ENCODE results near the gene S100A2. TPM values are rescaled to one million over a fixed set of nuclear protein-coding genes. Genes with fewer than 3 reads are reported as not detected.
"Not testable (repeated sequence)": the region's sequence is repeated elsewhere in the genome, so short reads cannot be mapped to it uniquely, and the experiment has no call there.

Gene S100A2
- total RNA-seq, 1 donor from 2014 or later: 0.40 TPM

- Mint-ChIP-seq H3K4me1 (peaks cover 6% of the 10 kb centered on the region), H3K4me3 (no peak overlapping the region), H3K27ac (no peak overlapping the region), H3K27me3 (peaks cover 29% of the 10 kb centered on the region), H3K9me3 (no peaks in the 10 kb centered on the region), H3K36me3 (ENCODE audit: low read depth) (no peaks in the 10 kb centered on the region)
- intact Hi-C loops (cut with micrococcal nuclease): no loop called here
- no peak for DNase-seq
These were observed 13.3 kb upstream of the S100A2 start for GRCh38 chr1:153578936-153579335.

- peaks cover 26% of the 10 kb centered on the region for H3K27me3 Mint-ChIP-seq
- H3K4me1 Mint-ChIP-seq: peaks cover 6% of the 10 kb centered on the region
- intact Hi-C loops (cut with micrococcal nuclease): no loop called here
- H3K4me3 Mint-ChIP-seq: no peak overlapping the region
- no peaks in the 10 kb centered on the region for H3K36me3 Mint-ChIP-seq (ENCODE audit: low read depth)
- no peaks in the 10 kb centered on the region for H3K9me3 Mint-ChIP-seq
- no peak for DNase-seq
- no peak overlapping the region for H3K27ac Mint-ChIP-seq
These were observed 12.8 kb upstream of the S100A2 start for GRCh38 chr1:153578490-153578889.

GRCh38 chr1:153577624-153578051 lies 12.0 kb upstream of the S100A2 start:
- intact Hi-C loops (cut with micrococcal nuclease): no loop called here
- DNase-seq: no peak
- Mint-ChIP-seq H3K4me1 (peaks cover 13% of the 10 kb centered on the region), H3K4me3 (no peak overlapping the region), H3K9me3 (no peaks in the 10 kb centered on the region), H3K27me3 (peaks cover 26% of the 10 kb centered on the region), H3K27ac (no peak overlapping the region), H3K36me3 (ENCODE audit: low read depth) (no peaks in the 10 kb centered on the region)

GRCh38 chr1:153577138-153577537 lies 11.5 kb upstream of the S100A2 start:
- H3K9me3 Mint-ChIP-seq: no peaks in the 10 kb centered on the region
- no peak overlapping the region for H3K4me3 Mint-ChIP-seq
- no peaks in the 10 kb centered on the region for H3K36me3 Mint-ChIP-seq (ENCODE audit: low read depth)
- intact Hi-C loops (cut with micrococcal nuclease): no loop called here
- DNase-seq: no peak
- peaks cover 26% of the 10 kb centered on the region for H3K27me3 Mint-ChIP-seq
- no peak overlapping the region for H3K27ac Mint-ChIP-seq
- H3K4me1 Mint-ChIP-seq: peaks cover 15% of the 10 kb centered on the region

DNA sequence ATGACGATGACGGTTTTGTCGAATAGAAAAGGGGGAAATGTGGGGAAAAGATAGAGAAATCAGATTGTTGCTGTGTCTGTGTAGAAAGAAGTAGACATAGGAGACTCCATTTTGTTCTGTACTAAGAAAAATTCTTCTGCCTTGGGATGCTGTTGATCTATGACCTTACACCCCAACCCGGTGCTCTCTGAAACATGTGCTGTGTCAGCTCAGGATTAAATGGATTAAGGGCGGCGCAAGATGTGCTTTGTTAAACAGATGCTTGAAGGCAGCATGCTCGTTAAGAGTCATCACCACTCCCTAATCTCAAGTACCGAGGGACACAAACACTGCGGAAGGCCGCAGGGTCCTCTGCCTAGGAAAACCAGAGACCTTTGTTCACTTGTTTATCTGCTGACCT lies 9.9 kb upstream of the S100A2 start:
- H3K36me3 Mint-ChIP-seq (ENCODE audit: low read depth); H3K4me3 Mint-ChIP-seq; H3K9me3 Mint-ChIP-seq; H3K27ac Mint-ChIP-seq; DNase-seq; intact Hi-C loops (cut with micrococcal nuclease): not testable (repeated sequence)
- H3K4me1 Mint-ChIP-seq: peaks cover 26% of the 10 kb centered on the region
- H3K27me3 Mint-ChIP-seq: peaks cover 26% of the 10 kb centered on the region

GRCh38 chr1:153575081-153575491 lies 9.4 kb upstream of the S100A2 start:
- Mint-ChIP-seq H3K27me3 (peaks cover 26% of the 10 kb centered on the region), H3K4me1 (peaks cover 27% of the 10 kb centered on the region)
- H3K9me3 Mint-ChIP-seq; DNase-seq; intact Hi-C loops (cut with micrococcal nuclease); H3K27ac Mint-ChIP-seq; H3K4me3 Mint-ChIP-seq; H3K36me3 Mint-ChIP-seq (ENCODE audit: low read depth): not testable (repeated sequence)

- H3K9me3 Mint-ChIP-seq: no peaks in the 10 kb centered on the region
- H3K27me3 Mint-ChIP-seq: peaks cover 15% of the 10 kb centered on the region
- no peak overlapping the region for H3K27ac Mint-ChIP-seq
- no peaks in the 10 kb centered on the region for H3K36me3 Mint-ChIP-seq (ENCODE audit: low read depth)
- peak overlapping the region; percentile 21 for H3K4me3 Mint-ChIP-seq
- intact Hi-C loops (cut with micrococcal nuclease): loop anchor here (5.0 kb wide), 1 partner anchor 59 kb away; the partner anchor contains the start of gene CHTOP
- DNase-seq: no peak
- H3K4me1 Mint-ChIP-seq: peaks cover 35% of the 10 kb centered on the region
These were observed 7.7 kb upstream of the S100A2 start for GRCh38 chr1:153573351-153573750.

DNA sequence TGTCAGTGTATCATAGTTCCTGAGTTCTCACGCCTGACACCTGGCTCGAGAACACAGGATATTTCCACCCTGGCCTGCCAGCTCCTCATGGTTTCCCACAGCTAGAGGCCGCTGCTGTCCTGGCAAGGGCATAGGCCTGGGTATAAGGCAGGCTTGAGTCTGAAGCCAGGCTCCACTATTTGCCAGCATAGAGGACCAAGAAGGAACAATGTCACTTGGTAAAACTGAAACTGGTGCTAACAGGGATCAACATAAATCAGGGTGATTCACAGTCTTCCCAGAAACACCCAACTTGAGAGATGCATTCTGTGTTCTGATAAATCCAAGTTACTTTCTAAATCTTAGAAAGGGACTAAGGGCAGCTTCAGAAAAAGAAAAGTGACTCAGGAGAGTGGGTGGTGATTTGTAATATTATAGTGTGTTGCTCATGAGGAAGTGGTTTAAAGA lies 6.9 kb upstream of the S100A2 start:
- Mint-ChIP-seq H3K36me3 (ENCODE audit: low read depth) (no peaks in the 10 kb centered on the region), H3K9me3 (no peaks in the 10 kb centered on the region), H3K4me1 (peaks cover 37% of the 10 kb centered on the region), H3K27ac (peak overlapping the region; percentile 72), H3K4me3 (no peak overlapping the region), H3K27me3 (peaks cover 8% of the 10 kb centered on the region)
- DNase-seq: peak; percentile 84
- intact Hi-C loops (cut with micrococcal nuclease): loop anchor here (1.0 to 5.0 kb wide), 3 partner anchors 45 to 99 kb away; partner anchors contain the start of gene CHTOP

DNA sequence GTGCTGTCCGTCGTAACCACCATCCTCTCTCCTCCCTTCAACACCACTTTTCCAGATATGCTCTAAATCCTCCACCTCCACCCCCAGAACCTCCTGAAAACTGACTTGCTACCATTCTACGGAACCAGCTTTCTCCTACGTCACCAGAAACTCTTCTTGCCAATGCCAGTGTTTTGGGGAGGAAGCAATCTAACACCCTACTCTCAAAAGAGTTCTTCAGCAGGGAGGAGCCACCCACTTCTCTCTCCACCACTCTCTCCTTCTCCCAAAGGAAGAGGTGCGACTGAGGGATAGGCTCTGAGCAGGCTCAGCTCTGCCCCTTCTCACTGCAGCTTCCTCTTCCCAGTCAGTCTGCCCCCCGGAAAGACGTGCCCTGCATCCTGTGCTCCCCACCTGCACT lies 6.1 kb upstream of the S100A2 start:
- H3K27ac Mint-ChIP-seq: peak overlapping the region; percentile 35
- peaks cover 43% of the 10 kb centered on the region for H3K4me1 Mint-ChIP-seq
- no peak for DNase-seq
- H3K9me3 Mint-ChIP-seq: no peaks in the 10 kb centered on the region
- H3K36me3 Mint-ChIP-seq (ENCODE audit: low read depth): no peaks in the 10 kb centered on the region
- H3K4me3 Mint-ChIP-seq: no peak overlapping the region
- H3K27me3 Mint-ChIP-seq: no peaks in the 10 kb centered on the region
- intact Hi-C loops (cut with micrococcal nuclease): loop anchor here (1.0 to 5.0 kb wide), 3 partner anchors 46 to 100 kb away; partner anchors contain the start of gene CHTOP

DNA sequence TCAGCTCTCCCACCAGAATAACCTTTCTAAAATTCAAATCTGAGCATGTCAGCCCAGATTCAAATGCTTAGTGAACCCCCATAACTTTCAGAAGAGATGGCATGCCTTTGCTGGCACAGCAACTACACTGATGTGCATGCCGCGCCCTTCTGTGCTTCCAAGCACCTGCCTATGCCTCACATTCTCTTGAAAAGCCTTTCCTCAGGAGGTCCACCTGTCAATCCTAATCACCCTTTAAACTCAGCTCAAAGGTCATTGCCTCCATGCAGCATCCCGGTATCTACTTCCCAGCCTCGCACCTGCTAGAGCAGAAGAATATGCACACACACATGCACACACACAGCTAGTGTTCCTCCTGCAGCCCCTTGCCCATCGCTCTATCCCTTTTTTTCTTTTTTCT lies 5.2 kb upstream of the S100A2 start:
- Mint-ChIP-seq H3K4me3 (no peak overlapping the region), H3K9me3 (no peaks in the 10 kb centered on the region), H3K36me3 (ENCODE audit: low read depth) (no peaks in the 10 kb centered on the region), H3K27me3 (no peaks in the 10 kb centered on the region), H3K27ac (no peak overlapping the region), H3K4me1 (peaks cover 49% of the 10 kb centered on the region)
- no peak for DNase-seq
- intact Hi-C loops (cut with micrococcal nuclease): loop anchor here (5.0 kb wide), 1 partner anchor 61 kb away; the partner anchor contains the start of gene CHTOP

- Mint-ChIP-seq H3K27ac (no peak overlapping the region), H3K9me3 (no peaks in the 10 kb centered on the region), H3K4me1 (peaks cover 54% of the 10 kb centered on the region), H3K27me3 (no peaks in the 10 kb centered on the region), H3K4me3 (peak overlapping the region; percentile 27), H3K36me3 (ENCODE audit: low read depth) (no peaks in the 10 kb centered on the region)
- DNase-seq: no peak
- intact Hi-C loops (cut with micrococcal nuclease): no loop called here
These were observed 3.8 kb upstream of the S100A2 start for GRCh38 chr1:153569465-153569864.

DNA sequence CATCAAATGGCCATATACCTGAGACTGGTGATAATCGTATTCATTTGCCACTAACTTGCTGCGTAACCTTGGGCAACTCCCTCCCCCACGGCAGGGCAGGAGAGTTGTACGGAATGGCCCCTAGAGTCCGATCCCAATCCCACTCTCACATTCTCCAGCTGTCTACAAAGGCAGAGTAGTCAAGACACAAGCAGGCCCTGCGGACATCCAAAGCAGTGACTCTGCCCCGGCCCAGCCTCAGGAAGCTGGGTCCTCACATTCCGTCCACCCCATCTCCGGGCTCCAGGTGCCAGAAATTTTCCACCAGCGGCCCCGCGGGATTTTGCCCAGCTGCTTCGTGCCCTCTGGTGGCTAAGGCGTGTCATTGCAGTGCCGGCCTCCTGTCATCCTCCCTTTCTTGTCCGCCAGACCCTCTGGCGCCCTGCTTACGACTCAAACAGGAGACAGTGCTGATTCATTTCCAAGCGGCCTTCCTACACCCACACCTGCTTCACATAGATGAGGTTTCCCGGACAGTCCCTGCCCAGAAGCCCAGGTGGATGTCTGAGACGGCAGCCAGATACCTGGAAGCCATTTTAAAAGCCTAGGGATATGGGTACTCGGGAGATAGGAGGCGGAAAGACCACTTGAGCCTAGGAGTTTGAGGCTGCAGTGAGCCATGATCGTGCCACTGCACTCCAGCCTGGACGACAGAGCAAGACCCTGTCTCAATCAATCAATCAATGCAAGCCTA lies 2.9 kb upstream of the S100A2 start:
- no peaks in the 10 kb centered on the region for H3K36me3 Mint-ChIP-seq (ENCODE audit: low read depth)
- H3K4me3 Mint-ChIP-seq: peak overlapping the region; percentile 75
- no peaks in the 10 kb centered on the region for H3K27me3 Mint-ChIP-seq
- peak overlapping the region; percentile 81 for H3K27ac Mint-ChIP-seq
- peaks cover 54% of the 10 kb centered on the region for H3K4me1 Mint-ChIP-seq
- peak; percentile 95 for DNase-seq
- H3K9me3 Mint-ChIP-seq: no peaks in the 10 kb centered on the region
- intact Hi-C loops (cut with micrococcal nuclease): loop anchor here (1.0 kb wide), 4 partner anchors 23 to 57 kb away; partner anchors contain the start of gene S100A4

DNA sequence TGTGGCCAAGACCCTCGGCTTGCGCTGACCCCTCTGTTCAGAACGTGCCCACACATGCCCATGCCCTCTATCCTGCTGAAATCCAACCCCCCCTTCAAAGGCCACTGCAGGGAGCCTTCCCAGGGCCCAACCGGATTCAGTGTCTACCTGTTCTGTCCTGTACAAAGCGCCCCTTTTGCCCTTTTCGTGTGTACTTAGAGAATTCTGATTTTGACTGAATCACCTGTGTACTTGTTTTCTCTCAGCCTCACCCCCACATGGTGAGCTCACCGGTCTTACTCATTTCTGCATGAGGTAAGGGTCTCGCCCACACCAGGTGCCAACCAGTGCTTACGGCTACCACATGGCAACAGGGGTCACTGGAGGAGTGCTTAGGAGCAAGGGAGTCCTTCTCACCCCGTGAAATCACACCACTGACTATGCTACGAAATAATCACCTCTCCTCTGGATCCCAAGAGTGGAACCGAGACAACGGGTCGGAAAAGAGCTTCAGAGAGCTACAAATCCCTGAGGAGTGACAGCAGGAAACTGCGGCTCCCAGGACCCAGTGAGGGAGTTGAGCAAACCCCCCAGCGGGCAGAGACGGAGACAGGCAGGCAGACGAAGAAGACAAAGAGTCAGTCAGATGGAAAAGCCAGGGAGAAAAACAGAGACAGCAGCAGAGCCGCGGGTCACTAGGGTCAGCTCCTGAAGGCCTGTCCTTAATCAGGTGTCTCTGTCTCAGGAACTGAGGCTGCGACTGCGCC lies 2.1 kb upstream of the S100A2 start:
- Mint-ChIP-seq H3K4me3 (peak overlapping the region; percentile 19), H3K9me3 (no peaks in the 10 kb centered on the region), H3K27ac (peak overlapping the region; percentile 87), H3K27me3 (no peaks in the 10 kb centered on the region), H3K4me1 (peaks cover 48% of the 10 kb centered on the region), H3K36me3 (ENCODE audit: low read depth) (no peaks in the 10 kb centered on the region)
- DNase-seq: peak; percentile 67
- intact Hi-C loops (cut with micrococcal nuclease): loop anchor here (1.0 kb wide), 4 partner anchors 22 to 56 kb away; partner anchors contain the start of gene S100A4

All from activated CD4-positive, alpha-beta T cell treated with anti-CD3 and anti-CD28 coated beads, Interleukin-2, amount 10 ng/mL, durations not matched to agents 24 days and 14 days (primary cell).